Measurements from ENCODE around the gene ALOXE3.
"Not testable (repeated sequence)": the region's sequence is repeated elsewhere in the genome, so short reads cannot be mapped to it uniquely, and the experiment has no call there.

Gene ALOXE3

DNA sequence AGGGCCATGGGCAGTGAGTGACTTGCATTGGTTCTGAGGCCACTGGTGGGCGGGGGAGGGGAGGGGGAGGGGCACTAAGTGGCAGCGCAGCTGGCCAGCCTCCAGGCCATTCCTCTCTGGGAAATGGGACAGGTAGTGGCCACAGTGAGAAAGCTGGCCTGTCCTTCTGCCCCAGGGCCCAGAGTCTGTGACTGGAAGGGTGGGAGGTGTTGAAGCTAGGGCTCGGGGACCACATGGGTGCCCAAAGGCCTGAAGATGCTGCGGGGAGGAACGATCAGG lies 30.4 kb downstream of the ALOXE3 start:
- no peak for DNase-seq

DNA sequence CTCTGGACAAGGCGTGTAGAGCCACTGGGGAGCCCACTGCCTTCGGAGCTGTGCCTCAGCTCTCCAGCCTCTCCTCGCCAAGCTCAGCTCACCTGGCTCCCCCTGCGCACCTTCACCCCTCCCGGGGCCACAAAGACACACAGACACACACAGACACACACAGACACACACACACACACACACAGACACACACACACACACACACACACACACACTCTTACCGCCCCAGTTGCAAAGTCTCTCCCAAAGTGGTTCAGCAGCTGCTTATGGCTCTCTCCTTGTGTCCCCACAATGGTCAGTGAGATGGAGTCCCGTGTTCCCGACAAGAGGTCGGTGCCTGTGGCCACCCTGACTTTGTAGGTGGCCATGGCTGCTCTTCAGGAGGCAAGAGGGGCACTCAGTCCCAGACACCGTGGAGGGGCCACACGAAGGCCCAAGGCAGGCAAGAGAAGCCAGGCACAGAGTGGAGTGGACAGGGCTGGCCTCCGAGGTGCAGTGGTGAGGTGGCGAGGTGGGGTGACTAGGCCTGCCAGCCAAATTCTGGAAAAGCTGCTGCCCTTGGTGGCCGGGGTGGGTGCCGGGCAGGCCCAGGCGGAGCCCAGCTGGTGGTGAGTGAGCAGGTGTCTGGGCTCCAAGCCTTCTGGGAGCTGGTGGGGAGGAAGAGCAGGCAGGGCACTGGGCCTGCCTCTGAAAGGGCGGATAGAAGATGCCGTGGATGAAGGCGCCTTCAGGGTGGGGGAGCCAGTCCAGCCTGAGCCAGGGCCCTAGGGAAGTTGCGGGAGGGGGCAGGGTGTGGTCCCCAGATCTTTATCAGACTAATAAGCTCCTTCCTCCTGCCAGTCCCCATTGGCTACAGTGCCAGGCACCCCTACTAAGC lies 31.0 kb downstream of the ALOXE3 start, which contains the start of gene ALOX12B:
Gene ALOX12B, minus strand, starts transcription at position 642 of the 877 bp plus-strand sequence. Its CDS starts 274 bp downstream, at position 368.
- DNase-seq: no peak

DNA sequence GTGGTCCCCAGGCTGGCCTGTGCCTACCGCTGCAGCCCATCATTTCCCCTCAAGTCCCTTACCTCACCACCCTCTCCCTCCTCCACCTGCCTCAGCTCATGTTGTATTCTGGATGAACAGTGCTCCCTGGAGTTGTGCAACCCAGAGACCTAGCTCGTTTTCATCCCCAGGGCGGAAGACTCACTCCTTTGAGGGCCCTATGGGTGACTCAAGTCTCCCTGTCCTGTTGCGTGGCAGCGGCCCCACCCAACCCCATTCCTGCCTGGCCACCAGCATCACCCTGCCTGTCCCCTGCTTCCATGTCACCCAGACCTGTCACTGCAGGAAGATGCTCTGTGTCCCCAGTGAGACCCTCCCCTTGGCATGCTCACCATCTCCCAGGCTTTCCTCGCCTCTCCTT lies 34.1 kb downstream of the ALOXE3 start:
- no peak for DNase-seq

DNA sequence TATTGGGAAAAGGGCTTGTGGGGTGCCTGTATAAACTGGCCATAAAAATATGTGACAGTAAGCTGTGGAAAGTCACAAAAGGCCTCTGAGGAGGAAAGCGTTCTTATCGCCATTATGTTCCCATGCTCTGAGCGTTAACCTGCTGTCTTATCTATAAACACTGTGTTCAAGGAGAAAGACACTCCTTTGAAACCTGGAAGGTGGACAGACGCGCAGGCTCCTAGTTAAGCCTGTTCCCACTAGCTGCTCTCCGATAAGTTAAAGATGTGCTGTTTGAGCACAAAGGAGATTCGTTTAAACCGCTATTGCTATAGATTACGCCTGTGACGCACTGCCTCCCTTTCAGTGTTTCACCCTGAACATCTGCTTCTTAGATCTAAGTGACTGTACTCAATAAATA lies 36.0 kb downstream of the ALOXE3 start:
- DNase-seq: no peak

DNA sequence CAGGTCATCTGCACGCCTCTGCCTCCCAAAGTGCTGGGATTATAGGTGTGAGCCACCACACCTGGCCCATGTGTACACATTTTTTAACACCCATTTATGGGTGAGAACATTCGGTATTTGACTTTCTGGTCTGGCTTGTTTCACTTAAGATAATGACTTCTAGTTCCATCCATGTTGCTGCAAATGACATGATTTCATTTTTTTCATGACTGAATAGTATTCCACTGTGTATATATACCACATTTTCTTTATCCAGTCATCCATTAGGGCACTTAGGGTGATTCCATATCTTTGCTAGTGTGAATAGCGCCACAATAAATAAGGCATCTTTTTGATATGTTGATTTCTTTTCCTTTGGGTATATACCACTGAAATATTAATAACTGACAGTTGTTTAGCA lies 36.4 kb downstream of the ALOXE3 start:
- DNase-seq: no peak

DNA sequence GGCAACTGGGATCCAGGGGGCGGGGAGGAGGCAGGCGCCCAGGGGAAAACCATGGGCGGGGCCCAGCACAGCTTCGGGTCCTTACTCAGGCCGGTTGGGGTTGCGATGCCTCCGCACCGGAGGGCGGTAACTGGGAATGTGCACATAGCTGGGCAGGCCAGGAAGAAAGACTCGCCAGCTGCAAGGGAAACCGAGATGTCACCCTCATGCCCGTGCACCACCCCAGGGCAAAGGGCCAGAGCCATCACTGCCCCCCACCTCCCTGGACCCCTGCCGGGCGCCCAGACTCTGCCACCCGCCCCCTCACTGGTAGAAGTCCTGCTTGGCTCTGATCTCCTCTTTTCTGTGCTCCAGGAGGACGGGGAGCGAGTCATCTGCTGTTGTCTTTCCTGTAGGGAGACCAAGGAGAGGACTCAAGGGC lies 37.5 kb downstream of the ALOXE3 start:
- no peak for DNase-seq

DNA sequence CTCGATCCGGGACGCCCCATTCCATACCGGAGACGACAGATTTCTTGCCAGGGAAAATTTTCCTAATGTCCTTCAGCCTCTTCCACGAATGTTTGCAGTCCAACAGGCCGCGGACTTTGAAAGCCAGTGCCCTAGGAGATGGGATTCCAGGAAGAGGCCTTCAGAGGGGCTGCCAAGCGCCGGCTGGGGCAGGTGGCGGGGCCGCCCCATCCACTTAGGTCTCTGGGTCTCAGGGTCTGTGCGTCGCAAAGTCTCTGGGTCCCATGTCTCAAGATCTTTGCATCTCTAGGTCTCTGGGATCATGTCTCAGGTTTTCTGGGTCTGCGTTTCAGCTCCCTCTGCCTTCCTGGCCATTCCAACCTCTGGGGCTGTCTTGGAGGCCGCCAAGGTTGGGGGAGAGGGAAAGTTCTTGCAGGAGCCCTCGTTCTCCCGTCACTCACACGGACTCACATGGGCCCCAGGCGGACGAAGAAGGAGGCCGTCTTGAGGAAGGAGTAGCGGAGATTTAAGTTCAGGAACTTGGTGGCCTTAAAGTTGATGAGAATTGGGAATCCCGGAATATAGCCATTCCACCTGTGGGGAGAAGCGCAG lies 38.0 kb downstream of the ALOXE3 start:
- DNase-seq: no peak

DNA sequence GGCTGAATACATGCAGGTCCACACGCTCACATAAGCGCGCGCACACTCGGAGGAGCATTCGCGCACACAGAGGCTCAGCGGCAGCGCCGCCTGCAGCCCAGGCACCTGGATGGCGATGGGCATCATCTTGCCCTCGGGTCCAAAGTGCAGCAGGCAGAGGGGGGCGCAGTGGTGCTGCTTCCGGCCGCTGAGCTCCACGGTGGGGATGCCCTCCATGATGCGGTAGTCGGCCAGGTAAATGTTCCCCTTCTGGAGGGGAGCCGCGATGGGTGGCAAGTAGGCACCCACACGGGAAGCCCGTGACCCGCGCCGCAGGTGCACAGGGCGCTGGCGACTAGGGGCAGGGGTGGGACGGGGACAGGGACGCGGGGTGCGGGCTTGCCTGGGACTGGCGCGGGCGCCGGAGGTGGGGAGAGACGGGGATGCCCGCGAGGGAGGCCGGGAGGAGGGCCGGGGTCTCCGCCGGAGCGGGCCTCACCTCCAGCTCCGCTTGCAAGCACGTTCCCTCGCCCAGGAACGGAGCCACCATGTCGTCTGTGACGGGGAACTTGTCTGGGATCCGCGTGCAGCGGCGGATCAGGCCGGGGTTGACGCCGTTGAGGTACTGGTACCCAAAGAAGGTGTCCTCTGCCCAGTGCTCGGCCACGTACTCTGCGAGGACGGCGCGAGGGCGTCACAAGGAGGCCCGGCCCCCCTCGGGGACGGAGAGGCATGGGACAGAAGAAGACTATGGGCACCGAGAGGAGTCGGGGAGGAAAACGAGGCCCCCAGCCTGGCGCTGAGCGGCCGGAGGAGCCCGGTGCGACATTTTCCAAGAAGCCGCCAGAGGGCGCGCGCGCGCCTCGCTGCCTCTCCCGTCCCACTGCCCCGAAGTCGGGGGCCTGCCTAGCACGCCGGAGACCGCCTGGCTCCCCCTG lies 38.8 kb downstream of the ALOXE3 start:
- DNase-seq: peak; percentile 72

DNA sequence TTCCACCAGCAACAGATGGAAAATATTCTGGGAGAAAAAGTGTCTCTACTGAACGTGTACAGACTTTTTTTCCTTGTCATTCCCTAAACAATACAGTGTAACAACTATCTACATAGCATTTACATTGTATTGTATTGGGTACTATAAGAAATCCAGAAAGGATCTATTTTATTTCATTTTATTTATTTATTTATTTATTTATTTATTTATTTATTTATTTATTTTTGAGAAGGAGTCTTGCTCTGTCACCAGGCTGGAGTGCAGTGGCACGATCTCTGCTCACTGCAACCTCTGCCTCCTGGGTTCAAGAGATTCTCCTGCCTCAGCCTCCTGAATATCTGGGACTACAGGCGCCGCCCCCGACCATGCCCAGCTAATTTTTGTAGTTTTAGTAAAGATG lies 40.4 kb downstream of the ALOXE3 start:
- not testable (repeated sequence) for DNase-seq

DNA sequence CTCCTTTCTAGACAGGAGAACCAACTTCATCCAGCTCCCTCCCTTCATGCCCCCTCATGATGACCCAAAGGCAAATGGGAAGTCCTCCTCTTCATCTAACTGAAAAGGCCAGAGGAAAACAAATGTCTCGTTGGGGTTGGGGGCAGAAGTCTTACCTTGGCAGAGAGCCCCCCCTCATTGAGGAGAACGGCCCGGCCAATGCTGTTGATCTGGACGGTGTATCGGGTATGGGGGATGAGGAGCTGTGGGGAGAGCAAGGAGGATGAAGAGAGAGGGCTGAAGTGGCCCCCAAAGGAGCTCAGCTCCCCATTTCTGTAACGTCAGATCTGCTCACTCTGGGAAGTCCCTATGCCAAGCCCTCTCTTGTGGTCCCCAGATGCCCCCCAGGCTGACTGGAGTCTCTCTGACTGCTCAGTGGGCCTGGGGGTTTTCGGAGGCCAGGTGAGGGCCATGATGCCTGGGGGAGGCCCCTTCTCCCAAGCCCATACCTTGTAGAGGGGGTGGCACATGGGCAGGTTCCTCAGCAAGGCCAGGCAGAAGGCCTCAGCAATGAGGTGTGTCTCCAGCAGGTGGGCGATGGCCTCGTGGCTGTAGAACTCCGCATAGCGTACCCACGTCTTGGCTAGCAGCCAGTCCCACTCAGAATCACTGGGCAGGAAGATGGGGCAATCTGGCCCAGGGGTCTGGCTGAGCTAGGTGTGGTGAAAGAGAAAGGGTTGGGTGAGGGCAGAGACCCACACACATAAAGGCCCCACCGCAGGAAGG lies 41.6 kb downstream of the ALOXE3 start:
- no peak for DNase-seq

DNA sequence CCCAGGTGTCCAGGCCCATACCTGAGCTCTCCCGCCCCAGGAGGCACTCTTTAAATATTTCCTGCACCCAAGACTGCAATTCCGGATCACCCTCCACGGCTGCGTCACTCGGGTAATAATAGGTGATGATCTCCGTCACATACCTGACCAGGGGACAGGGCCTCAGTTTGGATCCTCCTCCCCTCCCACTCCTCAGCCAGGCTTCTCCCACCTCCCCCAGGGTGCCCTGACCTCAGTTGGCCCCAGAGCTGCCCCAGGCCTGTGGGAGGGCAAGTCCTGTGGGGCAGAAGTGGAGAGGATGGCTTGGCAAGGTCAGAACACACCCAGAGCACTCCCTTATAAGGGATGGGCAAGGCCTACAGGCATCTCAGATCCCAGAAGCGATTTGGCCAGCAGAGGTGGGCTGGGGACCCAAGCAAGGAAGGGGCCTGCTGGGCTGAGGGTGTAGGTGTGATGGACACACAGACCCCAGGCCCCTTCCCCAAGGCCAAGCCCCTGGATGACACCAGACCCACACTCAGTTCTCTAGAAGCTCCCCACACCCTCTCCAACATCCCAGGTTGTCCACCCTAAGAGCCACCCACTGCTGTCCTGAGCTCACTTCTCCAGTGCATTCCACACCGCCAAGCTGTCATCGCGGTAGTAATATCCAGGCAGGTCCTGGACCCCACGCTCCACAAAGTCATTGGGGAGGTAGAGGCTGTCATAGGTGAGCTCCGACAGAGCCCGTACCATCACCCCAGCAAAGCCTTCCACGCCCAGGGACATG lies 42.6 kb downstream of the ALOXE3 start:
- no peak for DNase-seq

DNA sequence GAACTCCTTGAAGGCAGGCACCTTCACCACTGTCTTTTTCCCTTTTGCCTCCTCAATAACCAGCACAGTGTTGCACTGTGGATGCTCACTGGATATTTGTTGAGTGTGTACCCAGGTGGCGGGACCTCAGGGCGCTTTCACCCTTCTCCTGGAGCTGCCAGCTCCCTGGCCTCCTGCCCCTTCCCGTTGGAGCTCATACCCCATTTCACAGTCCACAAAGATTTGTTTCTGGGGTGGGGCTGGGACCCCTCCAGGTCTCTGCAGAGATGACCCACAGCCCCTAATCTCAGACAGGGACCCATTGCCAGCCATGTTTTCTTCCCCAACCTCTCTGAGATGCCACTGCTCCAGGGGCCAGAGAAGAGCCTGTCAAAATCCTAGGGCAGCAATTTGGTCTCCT lies 43.2 kb downstream of the ALOXE3 start:
- DNase-seq: no peak

DNA sequence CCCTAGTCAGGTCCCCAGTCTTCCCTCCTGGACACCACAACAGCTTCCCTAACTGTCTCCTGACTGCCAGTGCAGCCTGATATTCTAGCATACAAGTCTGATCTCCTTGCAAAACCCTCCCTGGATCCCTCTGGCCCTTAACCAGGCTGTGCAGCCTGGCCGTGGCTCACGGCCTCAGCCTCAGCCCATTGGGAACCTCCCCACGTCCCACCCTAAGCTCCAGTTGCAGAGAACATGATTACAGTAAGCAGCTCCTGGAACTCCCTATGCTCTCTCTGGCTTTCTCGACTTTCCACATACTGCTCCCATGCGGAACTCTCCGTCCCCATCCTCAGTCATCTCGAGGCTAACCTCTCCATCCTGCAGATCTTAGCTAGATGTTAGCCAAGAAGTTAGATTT lies 43.8 kb downstream of the ALOXE3 start:
- DNase-seq: no peak

DNA sequence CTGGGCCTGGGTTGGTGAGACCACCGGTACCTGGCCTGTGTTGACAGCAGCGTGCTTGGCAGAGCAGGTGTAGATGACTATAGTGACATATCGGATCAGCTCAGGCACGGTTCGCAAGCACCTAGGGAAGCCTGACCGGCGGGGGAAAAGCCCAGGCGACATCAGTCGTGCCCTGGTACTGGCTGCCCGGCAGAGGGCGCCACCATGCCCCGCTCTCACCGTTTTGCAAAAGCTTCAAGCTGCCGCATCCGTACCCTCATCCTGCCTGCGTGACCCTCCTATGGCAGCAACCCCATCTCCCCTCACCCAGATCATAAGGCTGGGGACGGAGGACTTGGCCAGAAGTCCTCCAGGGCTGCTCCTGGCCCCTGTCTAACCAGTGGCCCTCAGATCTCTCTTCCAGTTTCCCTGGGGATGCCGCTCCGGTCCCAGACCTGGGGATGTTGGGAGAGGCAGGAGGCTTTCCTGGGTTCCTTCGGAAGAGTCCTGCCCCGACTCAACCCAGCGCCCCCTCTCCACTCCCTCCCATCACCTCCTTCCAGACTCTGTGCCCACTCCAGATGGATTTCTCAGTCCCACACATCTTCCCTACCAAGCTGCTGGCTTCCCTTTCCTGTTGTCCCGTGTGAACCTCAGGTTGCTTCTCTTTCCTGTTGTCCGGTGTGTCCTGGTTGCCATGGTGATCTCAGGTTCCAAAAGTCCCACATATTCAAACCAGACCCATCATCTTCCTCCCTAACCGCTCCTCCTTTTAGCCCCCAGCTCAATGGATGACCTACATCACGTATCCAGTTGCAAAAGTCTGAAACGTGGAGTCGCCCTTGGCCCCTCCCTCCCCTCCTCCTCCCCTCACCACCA lies 44.5 kb downstream of the ALOXE3 start:
- DNase-seq: peak; percentile 77

DNA sequence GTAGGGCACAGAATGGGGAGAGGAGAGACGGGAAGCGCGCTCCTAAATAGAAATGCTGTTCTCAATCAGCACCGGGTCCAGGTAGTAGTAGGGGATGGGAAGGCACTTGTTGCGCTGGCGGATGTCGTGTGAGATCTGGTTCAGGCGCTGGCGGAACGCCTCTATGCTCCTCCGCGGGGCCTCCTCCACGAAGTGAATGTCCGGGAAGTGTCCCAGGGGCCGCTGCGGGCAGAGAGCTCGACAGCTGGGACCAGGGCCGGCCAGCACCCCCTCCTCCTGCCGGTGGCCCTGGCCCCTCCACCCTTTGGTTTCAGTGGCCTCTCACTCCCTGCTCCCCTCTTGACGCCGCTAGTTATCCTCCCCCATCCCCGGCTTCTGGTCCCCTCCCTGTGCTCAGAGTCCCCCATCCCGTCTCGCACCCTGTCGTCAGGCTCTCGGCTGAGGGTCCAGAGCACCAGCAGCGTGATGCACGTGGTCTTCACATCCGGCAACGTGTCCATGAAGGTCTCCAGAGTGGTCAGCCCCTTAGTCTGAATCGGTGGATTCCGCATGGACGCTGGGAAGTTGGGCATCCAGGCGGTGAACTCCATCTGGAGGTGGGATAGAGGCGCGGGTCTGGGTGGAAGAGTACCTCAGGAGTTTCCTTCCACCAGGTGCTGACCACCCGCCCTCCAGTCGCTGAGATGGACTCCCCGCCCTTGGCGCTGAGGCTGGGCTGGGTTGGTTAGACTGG lies 45.4 kb downstream of the ALOXE3 start:
- peak; percentile 28 for DNase-seq

DNA sequence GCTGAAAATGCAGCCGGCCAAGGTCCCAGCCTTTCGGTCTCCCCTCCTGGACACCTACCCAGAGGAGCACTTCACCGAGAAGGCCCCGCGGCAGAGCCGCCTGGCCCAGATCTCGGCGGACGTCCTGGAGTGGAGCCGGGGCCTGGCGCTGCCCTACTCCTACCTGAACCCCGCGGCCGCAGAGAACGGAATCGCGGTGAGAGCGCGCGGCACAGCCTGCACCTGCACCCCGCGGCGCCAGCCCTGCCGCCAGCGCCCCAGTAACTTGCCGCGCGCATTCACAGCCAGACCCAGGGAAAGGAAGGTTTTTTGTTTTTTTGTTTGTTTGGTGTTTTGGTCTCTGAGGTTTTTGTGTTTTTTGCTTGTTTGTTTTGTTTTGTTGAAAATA lies 46.0 kb downstream of the ALOXE3 start:
- DNase-seq: no peak

DNA sequence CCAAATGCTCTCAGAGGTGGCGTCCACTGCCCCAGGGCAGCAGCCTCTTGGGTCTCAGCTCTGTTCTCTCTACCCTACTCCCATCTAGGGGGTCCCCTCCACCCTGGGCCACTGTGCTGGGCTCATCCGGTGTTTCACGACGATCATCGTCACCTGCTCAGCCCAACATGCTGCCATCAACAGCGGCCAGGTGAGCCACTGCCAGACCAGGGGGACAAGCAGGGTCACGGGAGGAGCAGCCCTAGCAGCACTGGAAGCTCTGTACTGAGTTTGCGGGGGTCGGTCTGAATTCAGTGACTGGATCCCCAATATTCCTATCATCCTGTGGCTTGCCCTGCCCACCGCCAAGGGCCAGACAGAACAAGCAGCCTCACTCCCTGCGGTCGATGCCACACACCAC lies 46.8 kb downstream of the ALOXE3 start:
- no peak for DNase-seq

DNA sequence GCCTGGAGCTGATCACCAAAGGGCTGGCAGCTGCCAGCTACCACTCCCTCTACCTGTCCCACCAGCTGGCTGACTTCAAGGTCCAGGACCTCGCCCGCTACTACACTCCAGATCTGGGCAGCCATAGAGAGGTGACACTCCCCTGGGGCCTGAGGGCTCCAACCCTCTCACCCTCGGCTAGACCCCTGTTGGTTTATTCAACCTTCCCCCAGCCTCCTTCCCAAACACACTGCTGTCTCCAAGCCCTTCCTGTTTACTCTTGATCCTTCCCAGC lies 48.8 kb downstream of the ALOXE3 start:
- no peak for DNase-seq

DNA sequence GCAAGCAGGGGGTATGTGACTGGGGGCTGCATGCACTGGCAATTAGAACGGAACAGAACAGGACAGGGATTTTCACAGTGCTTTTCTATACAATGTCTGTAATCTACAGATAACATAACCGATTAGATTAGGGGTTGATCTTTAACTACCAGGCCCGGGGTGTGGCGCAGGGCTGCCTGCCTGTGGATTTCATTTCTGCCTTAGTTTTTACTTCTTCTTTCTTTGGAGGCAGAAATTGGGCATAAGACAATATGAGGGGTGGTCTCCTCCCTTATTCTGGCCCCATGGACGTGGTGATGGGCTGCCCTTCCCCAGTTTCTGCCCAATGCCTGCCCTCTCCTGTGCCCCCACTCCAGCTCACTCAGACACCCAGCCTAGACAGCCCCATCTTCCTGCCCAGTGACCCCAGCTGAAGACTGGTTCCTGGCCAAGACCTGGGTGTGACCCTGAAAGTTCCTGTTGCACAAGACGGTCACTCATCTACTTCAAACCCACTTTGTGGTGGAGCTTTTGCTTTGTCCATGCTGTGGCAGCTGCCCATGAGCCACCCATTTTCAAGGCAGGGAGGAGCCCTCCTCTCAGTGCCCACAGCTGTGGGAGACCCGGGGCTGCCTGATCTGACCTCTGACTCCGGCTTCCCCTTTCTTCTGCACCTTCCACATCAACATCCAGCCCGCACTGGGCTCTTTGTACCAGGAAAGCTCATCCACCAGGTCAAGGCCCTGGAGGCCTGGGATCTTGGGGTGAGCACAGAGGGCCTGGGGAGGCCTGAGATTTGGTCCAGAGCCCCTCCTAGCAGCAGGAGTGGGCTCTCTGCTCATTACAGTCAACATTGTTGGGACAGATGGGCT lies 49.4 kb downstream of the ALOXE3 start:
- no peak for DNase-seq

DNA sequence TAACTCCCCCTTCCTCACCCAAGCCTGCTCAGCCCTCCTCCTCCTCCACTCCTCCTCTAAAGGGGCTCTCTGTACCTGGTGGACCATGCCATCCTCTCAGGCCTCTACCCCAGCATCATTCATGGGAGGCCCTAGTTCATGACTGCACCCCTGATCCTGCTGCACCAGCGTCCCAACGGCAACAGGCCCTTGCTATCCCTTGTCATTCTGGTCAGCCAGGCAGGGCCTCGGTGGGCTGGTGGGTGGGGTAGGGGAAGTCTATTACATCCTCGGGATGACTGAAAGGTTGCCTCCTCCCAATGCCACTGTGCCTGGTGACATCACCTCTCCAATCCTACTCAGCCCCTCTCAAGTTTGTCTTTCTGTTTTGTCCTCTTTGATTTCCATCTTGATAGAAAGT lies 50.5 kb downstream of the ALOXE3 start:
- DNase-seq: no peak

Data from central memory CD4-positive, alpha-beta T cell (primary cell).